ENCODE data around the gene ZBTB21. TPM values are rescaled to one million over a fixed set of nuclear protein-coding genes. Genes with fewer than 3 reads are reported as not detected.

ZBTB21 gene
- total and polyA plus RNA-seq, 9 of the 15 experiments (the other 6 are each of a cell fraction or from before 2014, with no cell fraction given), result 2.2 to 15.2 (median 8.7) TPM

- TF ChIP-seq ELF4 (CRISPR knock-in tag; IDR thresholded peaks at IDR 0.05) (0 out of 2 replicates have a peak, but pooled peaks have one; percentile 71), SOX6 (IDR thresholded peaks at IDR 0.05) (peak; percentile 93), ZSCAN32 (CRISPR knock-in tag; IDR thresholded peaks at IDR 0.05) (no peak), ZNF354B (CRISPR knock-in tag; IDR thresholded peaks at IDR 0.05) (no peak; the same call in 1 of the 2 replicates), ZNF384 (IDR thresholded peaks at IDR 0.05; ENCODE audit: low read depth, low read length) (no peak), ZNF740 (CRISPR knock-in tag; IDR thresholded peaks at IDR 0.05) (no peak), ZNF740 (tag; IDR thresholded peaks at IDR 0.05) (no peak), NFIC (IDR thresholded peaks at IDR 0.05) (peak; percentile 50; the same call in 1 of the 2 replicates), RFX1 (IDR thresholded peaks at IDR 0.05) (no peak), ZNF134 (CRISPR knock-in tag; conservative IDR thresholded peaks at IDR 0.05) (0 out of 2 replicates have a peak, but pooled peaks have one; percentile 29), FOXA3 (CRISPR knock-in tag; conservative IDR thresholded peaks at IDR 0.05 in 1 of 2, IDR thresholded peaks at IDR 0.05 in 1 of 2) (no peak), ZNF717 (CRISPR knock-in tag; IDR thresholded peaks at IDR 0.05) (no peak), NFE2L1 (tag; IDR thresholded peaks at IDR 0.05; ENCODE audit: borderline replicate concordance, low read depth) (no peak), ILF3 (IDR thresholded peaks at IDR 0.05; ENCODE audit: borderline replicate concordance) (no peak), ETV1 (tag; conservative IDR thresholded peaks at IDR 0.05; ENCODE audit: low read depth) (peak; percentile 99), NCOA4 (IDR thresholded peaks at IDR 0.05; ENCODE audit: partially characterized antibody) (no peak), POLR3G (IDR thresholded peaks at IDR 0.05; ENCODE audit: extremely low read depth, insufficient read length, insufficient replicate concordance) (no peak), SREBF1 (IDR thresholded peaks at IDR 0.05; ENCODE audit: borderline replicate concordance, low read depth, low read length) (no peak), ZNF347 (CRISPR knock-in tag; IDR thresholded peaks at IDR 0.05; ENCODE audit: low read depth) (no peak), MBD1 (CRISPR knock-in tag; IDR thresholded peaks at IDR 0.05) (no peak), ZZZ3 (IDR thresholded peaks at IDR 0.05) (no peak), ZNF165 (CRISPR knock-in tag; IDR thresholded peaks at IDR 0.05; ENCODE audit: borderline replicate concordance) (no peak), ZNF3 (CRISPR knock-in tag; IDR thresholded peaks at IDR 0.05) (no peak), ZNF184 (CRISPR knock-in tag; IDR thresholded peaks at IDR 0.05) (no peak), NR1H2 (CRISPR knock-in tag; IDR thresholded peaks at IDR 0.05) (no peak), NR3C1 (CRISPR knock-in tag; IDR thresholded peaks at IDR 0.05) (no peak), SRSF9 (IDR thresholded peaks at IDR 0.05; ENCODE audit: borderline replicate concordance, low read depth, low read length) (no peak), FUS (optimal IDR thresholded peaks at IDR 0.05; ENCODE audit: low read depth, low read length) (no peak)
These were observed 41.6 kb upstream of the ZBTB21 start (continued) for GRCh38 chr21:42051788-42052187.

Measured in K562 (cell line).